ENCODE results near the gene THOC2. TPM values are rescaled to one million over a fixed set of nuclear protein-coding genes. Genes with fewer than 3 reads are reported as not detected.
A peak's percentile ranks its signal among the peaks of the same experiment; 100 is the strongest.
"Not testable (repeated sequence)": the region's sequence is repeated elsewhere in the genome, so short reads cannot be mapped to it uniquely, and the experiment has no call there.

THOC2 gene
- polyA plus RNA-seq, 4 donors, result 104 to 129 (median 121) TPM

- no peak for DNase-seq (ENCODE audit: low read depth in 4 of 4, low spot score in 3 of 4)
These were observed 6.6 kb upstream of the THOC2 start for GRCh38 chrX:123739474-123739873.

GRCh38 chrX:123738378-123738940 is 5.6 kb upstream of the THOC2 start:
- DNase-seq (ENCODE audit: low read depth in 4 of 4, low spot score in 3 of 4), result no peak

- no peak for DNase-seq (ENCODE audit: low read depth in 4 of 4, low spot score in 3 of 4)
These were observed 3.6 kb upstream of the THOC2 start for GRCh38 chrX:123736333-123736921.

GRCh38 chrX:123735137-123735536 is 2.3 kb upstream of the THOC2 start:
- DNase-seq (ENCODE audit: low read depth in 4 of 4, low spot score in 3 of 4), result not testable (repeated sequence)

GRCh38 chrX:123734079-123734478 is 1.2 kb upstream of the THOC2 start:
- not testable (repeated sequence) for DNase-seq (ENCODE audit: low read depth in 4 of 4, low spot score in 3 of 4)

- peak in 2 of 4 donors; percentile 13 to 18 for DNase-seq (ENCODE audit: low read depth in 4 of 4, low spot score in 3 of 4)
These were observed 724 bp downstream of the THOC2 start for GRCh38 chrX:123731987-123732669.

GRCh38 chrX:123731258-123731986 is 1.4 kb downstream of the THOC2 start:
- peak in 1 of 4 donors; percentile 12 for DNase-seq (ENCODE audit: low read depth in 4 of 4, low spot score in 3 of 4)

GRCh38 chrX:123728554-123728953 is 4.3 kb downstream of the THOC2 start:
- DNase-seq (ENCODE audit: low read depth in 4 of 4, low spot score in 3 of 4), result no peak

- DNase-seq (ENCODE audit: low read depth in 4 of 4, low spot score in 3 of 4), result no peak
These were observed 4.8 kb downstream of the THOC2 start for GRCh38 chrX:123728016-123728415.

GRCh38 chrX:123722193-123722592 is 10.7 kb downstream of the THOC2 start:
- not testable (repeated sequence) for DNase-seq (ENCODE audit: low read depth in 4 of 4, low spot score in 3 of 4)

GRCh38 chrX:123720486-123720885 is 12.4 kb downstream of the THOC2 start:
- no peak for DNase-seq (ENCODE audit: low read depth in 4 of 4, low spot score in 3 of 4)

GRCh38 chrX:123713841-123714240 is 19.0 kb downstream of the THOC2 start:
- no peak for DNase-seq (ENCODE audit: low read depth in 4 of 4, low spot score in 3 of 4)

GRCh38 chrX:123713434-123713833 is 19.4 kb downstream of the THOC2 start:
- DNase-seq (ENCODE audit: low read depth in 4 of 4, low spot score in 3 of 4), result no peak

GRCh38 chrX:123711201-123711600 is 21.7 kb downstream of the THOC2 start:
- DNase-seq (ENCODE audit: low read depth in 4 of 4, low spot score in 3 of 4), result not testable (repeated sequence)

- DNase-seq (ENCODE audit: low read depth in 4 of 4, low spot score in 3 of 4), result no peak
These were observed 28.1 kb downstream of the THOC2 start for GRCh38 chrX:123704781-123705180.

- DNase-seq (ENCODE audit: low read depth in 4 of 4, low spot score in 3 of 4), result no peak
These were observed 33.8 kb downstream of the THOC2 start for GRCh38 chrX:123698979-123699520.

GRCh38 chrX:123696334-123696733 is 36.5 kb downstream of the THOC2 start:
- no peak for DNase-seq (ENCODE audit: low read depth in 4 of 4, low spot score in 3 of 4)

- DNase-seq (ENCODE audit: low read depth in 4 of 4, low spot score in 3 of 4), result no peak
These were observed 37.6 kb downstream of the THOC2 start for GRCh38 chrX:123695242-123695641.

GRCh38 chrX:123691776-123692175 is 41.1 kb downstream of the THOC2 start:
- no peak for DNase-seq (ENCODE audit: low read depth in 4 of 4, low spot score in 3 of 4)

GRCh38 chrX:123688524-123688923 is 44.3 kb downstream of the THOC2 start:
- no peak for DNase-seq (ENCODE audit: low read depth in 4 of 4, low spot score in 3 of 4)

- no peak for DNase-seq (ENCODE audit: low read depth in 4 of 4, low spot score in 3 of 4)
These were observed 47.6 kb downstream of the THOC2 start for GRCh38 chrX:123685232-123685631.

Measured in right renal pelvis (tissue), 4 donors.